Mucosa of descending colon (tissue), 3 donors: Measurements from ENCODE around the gene ECSCR. TPM values are rescaled to one million over a fixed set of nuclear protein-coding genes. Genes with fewer than 3 reads are reported as not detected.
A peak's percentile ranks its signal among the peaks of the same experiment; 100 is the strongest.

Experiments used
- ATAC-seq: fragments of 200-7000 bp; cut with Tn5 transposase; one replicate; pipeline ENCODE4 v1.9.1; 2020; ENCODE audit warnings: mild to moderate bottlenecking, moderate library complexity
- DNase-seq, 3 donors: peaks; one replicate each; pipeline ENCODE4 v3.0.0-alpha.2; 2020
- H3K36me3 ChIP-seq: fragments of 200-600 bp; one replicate; pipeline ENCODE4 v1.8.0; 2021; ENCODE audit warnings: low read depth, mild to moderate bottlenecking
- H3K4me1 ChIP-seq: fragments of 200-600 bp; one replicate; pipeline ENCODE4 v1.8.0; 2021; ENCODE audit warnings: low read depth, mild to moderate bottlenecking
- H3K4me3 ChIP-seq: fragments of 200-600 bp; one replicate; pipeline ENCODE4 v1.8.0; 2021; ENCODE audit warnings: mild to moderate bottlenecking
- H3K9me3 ChIP-seq: fragments of 200-600 bp; one replicate; pipeline ENCODE4 v1.8.0; 2021; ENCODE audit warnings: mild to moderate bottlenecking
- CTCF ChIP-seq: fragments of 200-600 bp; IDR thresholded peaks from one replicate; pipeline ENCODE4 v1.8.0; 2022; ENCODE audit warnings: antibody characterized with exemption, mild to moderate bottlenecking
- intact Hi-C, 2 donors: fragments of 100-400 bp; cut with DNase I in 1 of 2; cut with micrococcal nuclease in 1 of 2; formaldehyde crosslinking; loops; one replicate each; pipeline versions ENCODE4 v1.11.0 to v1.11.1; 2022; cut with DNase I, micrococcal nuclease
- total RNA-seq, 3 donors: library from RNA; stranded (reverse); fragmentation: NEBNext Ultra II Directional in 2 of 3; extraction: Animal tissue kit (Norgen Biotek cat#: 25700) in 2 of 3; gene quantifications; one replicate each; pipeline versions ENCODE4 v1.2.1 to v1.2.4, GENCODE V29; 2021 to 2023
- donor health status: DM: no; HTN: no; CAD: no; lungs with moderate emphysema.
- donor health status: DM: no; HTN: no; CAD: no.
- donor health status: DM: no; HTN: yes; CAD: no.

ECSCR gene
- total RNA-seq, 3 donors from 2014 or later = 3.4 to 8.5 (median 7.9) TPM

- no peak overlapping the region for H3K4me3 ChIP-seq
- intact Hi-C loops = no loop called here
- H3K9me3 ChIP-seq = no peaks in the 10 kb centered on the region
- TF ChIP-seq CTCF = no peak
- H3K36me3 ChIP-seq = no peaks in the 10 kb centered on the region
- DNase-seq (peak in 2 of 3 donors; percentile 46 to 53), ATAC-seq (peak; percentile 72)
- H3K4me1 ChIP-seq = peaks cover 17% of the 10 kb centered on the region
Observed at GRCh38 chr5:139474890-139475791, 12.6 kb upstream of the ECSCR start.

- TF ChIP-seq CTCF = no peak
- ATAC-seq = no peak
Observed at GRCh38 chr5:139473565-139473964, 11.0 kb upstream of the ECSCR start.

GRCh38 chr5:139473105-139473504, 10.6 kb upstream of the ECSCR start:
- Histone ChIP-seq H3K4me3 (no peak overlapping the region), H3K9me3 (no peaks in the 10 kb centered on the region), H3K36me3 (no peaks in the 10 kb centered on the region), H3K4me1 (peaks cover 17% of the 10 kb centered on the region)
- TF ChIP-seq CTCF = no peak
- DNase-seq (no peak), ATAC-seq (no peak)
- intact Hi-C loops = no loop called here

More at GRCh38 chr5:139473565-139473964, 11.0 kb upstream of the ECSCR start:
- H3K9me3 ChIP-seq = no peaks in the 10 kb centered on the region
- DNase-seq = no peak
- no peak overlapping the region for H3K4me3 ChIP-seq
- peaks cover 17% of the 10 kb centered on the region for H3K4me1 ChIP-seq
- no peaks in the 10 kb centered on the region for H3K36me3 ChIP-seq
- intact Hi-C loops = no loop called here

- H3K4me1 ChIP-seq = peaks cover 17% of the 10 kb centered on the region
- ATAC-seq (no peak), DNase-seq (no peak)
- H3K4me3 ChIP-seq = no peak overlapping the region
- TF ChIP-seq CTCF = no peak
- intact Hi-C loops = no loop called here
- H3K36me3 ChIP-seq = no peaks in the 10 kb centered on the region
- H3K9me3 ChIP-seq = no peaks in the 10 kb centered on the region
Observed at GRCh38 chr5:139472386-139473030, 10.0 kb upstream of the ECSCR start.

GRCh38 chr5:139470821-139471300, 8.3 kb upstream of the ECSCR start, which contains the start of gene SMIM33:
TSS of gene SMIM33 (plus strand) at chr5:139471004. CDS start at chr5:139471122, 118 bp downstream.
- peak; percentile 78 to 82 (median 82) for DNase-seq
- H3K4me3 ChIP-seq = no peak within 1 kb of the TSS

More at GRCh38 chr5:139470821-139471300, 8.3 kb upstream of the ECSCR start, which contains the start of gene SMIM33:
- H3K9me3 ChIP-seq = no peaks in the 10 kb centered on the region
- intact Hi-C loops = no loop called here
- peaks cover 16% of the 10 kb centered on the region for H3K4me1 ChIP-seq
- TF ChIP-seq CTCF = no peak
- H3K36me3 ChIP-seq = no peaks in the 10 kb centered on the region
- ATAC-seq = peak; percentile 88
